Neural progenitor cell (in vitro differentiated cells): Measurements from ENCODE around the gene ITGA11.

ENCODE experiments used
- CTCF ChIP-seq: fragments of 200-600 bp; sonication (generic); IDR thresholded peaks from 2 replicates; pipeline ENCODE4 v1.5.1; 2017; ENCODE audit warnings: antibody characterized with exemption, mild to moderate bottlenecking
- EZH2 ChIP-seq: fragments of 200-600 bp; sonication (generic); IDR thresholded peaks from 2 replicates; pipeline ENCODE4 v1.6.1; 2017; ENCODE audit warnings: antibody characterized with exemption, mild to moderate bottlenecking, moderate library complexity

- TF ChIP-seq CTCF (no peak), EZH2 (no peak)
These were observed 169.2 kb downstream of the ITGA11 start for GRCh38 chr15:68262514-68263356.
